Measurements from ENCODE around the gene PARP9.
"Not testable (repeated sequence)": the region's sequence is repeated elsewhere in the genome, so short reads cannot be mapped to it uniquely, and the experiment has no call there.

Gene PARP9

GRCh38 chr3:122516846-122517360 is 47.2 kb downstream of the PARP9 start:
- DNase-seq = no peak

GRCh38 chr3:122515870-122516269 is 48.2 kb downstream of the PARP9 start:
- no peak for DNase-seq

GRCh38 chr3:122515020-122515468 is 49.1 kb downstream of the PARP9 start:
- no peak for DNase-seq

GRCh38 chr3:122514123-122515019 is 49.7 kb downstream of the PARP9 start, which contains the start of gene KPNA1:
TSS of gene KPNA1 (minus strand) at chr3:122514939. CDS start at chr3:122496565, 18,374 bp downstream.
- DNase-seq = peak; percentile 62 to 83 (median 69)

GRCh38 chr3:122513386-122514122 is 50.5 kb downstream of the PARP9 start:
- DNase-seq = no peak

GRCh38 chr3:122512284-122512683 is 51.8 kb downstream of the PARP9 start:
- DNase-seq = no peak

GRCh38 chr3:122510878-122511535 is 53.1 kb downstream of the PARP9 start:
- no peak for DNase-seq

GRCh38 chr3:122508944-122509343 is 55.2 kb downstream of the PARP9 start:
- DNase-seq = not testable (repeated sequence)

GRCh38 chr3:122508135-122508914 is 55.8 kb downstream of the PARP9 start:
- no peak for DNase-seq

GRCh38 chr3:122506450-122506849 is 57.6 kb downstream of the PARP9 start:
- DNase-seq = no peak

- no peak for DNase-seq
These were observed 58.4 kb downstream of the PARP9 start for GRCh38 chr3:122505676-122506075.

- DNase-seq = no peak
These were observed 61.2 kb downstream of the PARP9 start for GRCh38 chr3:122502941-122503340.

- no peak for DNase-seq
These were observed 62.0 kb downstream of the PARP9 start for GRCh38 chr3:122502139-122502538.

GRCh38 chr3:122500964-122501363 is 63.1 kb downstream of the PARP9 start:
- DNase-seq = not testable (repeated sequence)

GRCh38 chr3:122498152-122498551 is 65.9 kb downstream of the PARP9 start:
- DNase-seq = no peak

- DNase-seq = no peak
These were observed 66.7 kb downstream of the PARP9 start for GRCh38 chr3:122497425-122497824.

- no peak for DNase-seq
These were observed 67.6 kb downstream of the PARP9 start for GRCh38 chr3:122496508-122496907.

- DNase-seq = no peak
These were observed 70.8 kb downstream of the PARP9 start for GRCh38 chr3:122493296-122493695.

- DNase-seq = no peak
These were observed 75.7 kb downstream of the PARP9 start for GRCh38 chr3:122488262-122488973.

GRCh38 chr3:122484985-122485384 is 79.1 kb downstream of the PARP9 start:
- DNase-seq = no peak

GRCh38 chr3:122481390-122481789 is 82.7 kb downstream of the PARP9 start:
- no peak for DNase-seq
